HepG2 (cell line): ENCODE results near the gene HSDL1. TPM values are rescaled to one million over a fixed set of nuclear protein-coding genes. Genes with fewer than 3 reads are reported as not detected.

Source experiments
- BRD4 ChIP-seq: sonication (generic); formaldehyde crosslinking; IDR thresholded peaks from 2 replicates; pipeline ENCODE4 v1.4.0; 2020; ENCODE audit warnings: missing genetic modification reagents
- JUN ChIP-seq: sonication (generic); formaldehyde crosslinking; IDR thresholded peaks from 2 replicates; pipeline ENCODE4 v1.4.0; 2020; ENCODE audit warnings: mild to moderate bottlenecking, missing genetic modification reagents
- KDM2A ChIP-seq: sonication (generic); formaldehyde crosslinking; IDR thresholded peaks from 2 replicates; pipeline ENCODE4 v1.4.0; 2020; ENCODE audit warnings: low read depth, missing genetic modification reagents, borderline replicate concordance
- MED8 ChIP-seq: sonication (generic); formaldehyde crosslinking; IDR thresholded peaks from 2 replicates; pipeline ENCODE4 v1.8.1; 2023; ENCODE audit warnings: mild to moderate bottlenecking, missing genetic modification reagents; ENCODE audit not compliant: insufficient replicate concordance
- MEIS1 ChIP-seq: sonication (generic); formaldehyde crosslinking; IDR thresholded peaks from 2 replicates; pipeline ENCODE4 v1.9.0; 2021; ENCODE audit warnings: mild to moderate bottlenecking, missing genetic modification reagents, moderate library complexity, borderline replicate concordance
- NFE2L1 ChIP-seq: sonication (generic); formaldehyde crosslinking; IDR thresholded peaks from 2 replicates; pipeline ENCODE4 v1.4.0; 2020; ENCODE audit warnings: missing genetic modification reagents, mild to moderate bottlenecking, borderline replicate concordance
- SCMH1 ChIP-seq: sonication (generic); formaldehyde crosslinking; IDR thresholded peaks from 2 replicates; pipeline ENCODE4 v1.9.0; 2021; ENCODE audit warnings: missing genetic modification reagents, mild to moderate bottlenecking, borderline replicate concordance
- SMAD1 ChIP-seq: sonication (generic); formaldehyde crosslinking; IDR thresholded peaks from 2 replicates; pipeline ENCODE4 v1.4.0; 2020; ENCODE audit warnings: missing genetic modification reagents, low read depth, mild to moderate bottlenecking, borderline replicate concordance
- SP4 ChIP-seq: sonication (generic); formaldehyde crosslinking; IDR thresholded peaks from 2 replicates; pipeline ENCODE4 v1.8.1; 2023; ENCODE audit warnings: mild to moderate bottlenecking, missing genetic modification reagents
- TBX2 ChIP-seq: sonication (generic); formaldehyde crosslinking; IDR thresholded peaks from 2 replicates; pipeline ENCODE4 v1.5.0; 2020; ENCODE audit warnings: missing genetic modification reagents, mild to moderate bottlenecking, borderline replicate concordance
- TCF7 ChIP-seq: sonication (generic); IDR thresholded peaks from 2 replicates; pipeline ENCODE4 v1.6.1; 2016; ENCODE audit warnings: antibody characterized with exemption, low read depth
- TOPORS ChIP-seq: sonication (generic); formaldehyde crosslinking; IDR thresholded peaks from 2 replicates; pipeline ENCODE4 v1.8.0; 2023; ENCODE audit warnings: mild to moderate bottlenecking, missing genetic modification reagents
- YEATS2 ChIP-seq: sonication (generic); formaldehyde crosslinking; IDR thresholded peaks from 2 replicates; pipeline ENCODE4 v1.4.0; 2020; ENCODE audit warnings: missing genetic modification reagents, borderline replicate concordance
- ZNF160 ChIP-seq: sonication (generic); formaldehyde crosslinking; IDR thresholded peaks from 2 replicates; pipeline ENCODE4 v1.8.0; 2022; ENCODE audit warnings: mild to moderate bottlenecking, inconsistent platforms, missing genetic modification reagents
- ZNF484 ChIP-seq: sonication (generic); formaldehyde crosslinking; IDR thresholded peaks from 2 replicates; pipeline ENCODE4 v1.5.1; 2020; ENCODE audit warnings: mild to moderate bottlenecking, low read depth, missing genetic modification reagents, borderline replicate concordance
- ZNF713 ChIP-seq: sonication (generic); formaldehyde crosslinking; IDR thresholded peaks from 2 replicates; pipeline ENCODE4 v1.4.0; 2020; ENCODE audit warnings: mild to moderate bottlenecking, missing genetic modification reagents
- ZNF839 ChIP-seq: sonication (generic); formaldehyde crosslinking; IDR thresholded peaks from 2 replicates; pipeline ENCODE4 v1.4.0; 2020; ENCODE audit warnings: missing genetic modification reagents, mild to moderate bottlenecking, borderline replicate concordance
- ZSCAN12 ChIP-seq: sonication (generic); formaldehyde crosslinking; IDR thresholded peaks from 2 replicates; pipeline ENCODE4 v1.9.0; 2021; ENCODE audit warnings: mild to moderate bottlenecking, missing genetic modification reagents
- polyA plus RNA-seq, 8 experiments: library from polyadenylated mRNA; depleted of rRNA in 3 of 8; stranded (reverse) in 7 of 8; unstranded in 1 of 8; fragments of >200 nt; fragmentation: Illumina TruSeq in 4 of 8; extraction: Trizol in 4 of 8; gene quantifications; 2 replicates each; pipeline versions ENCODE4 v1.2.1 to v1.2.3, GENCODE V29; 2011 to 2016; ENCODE audit warnings: low read depth in 4 of 8, missing spikeins in 1 of 8, mixed read lengths in 1 of 8; ENCODE audit not compliant: insufficient read depth in 1 of 8
- total RNA-seq, 5 experiments: library from RNA; depleted of rRNA; stranded (reverse); fragments of >200 nt; fragmentation: Illumina TruSeq; extraction: Trizol; gene quantifications; 2 replicates each; pipeline ENCODE4 v1.2.3, GENCODE V29; 2016; ENCODE audit warnings: low read depth in 1 of 5
- TF ChIP-seq, protein P1 (sequence below): sonication (generic); formaldehyde crosslinking; IDR thresholded peaks from 2 replicates; pipeline ENCODE4; 2020; ENCODE audit warnings: missing genetic modification reagents, mild to moderate bottlenecking, borderline replicate concordance
- TF ChIP-seq, protein P2 (sequence below): IDR thresholded peaks from 2 replicates; pipeline ENCODE4 v1.6.1; 2018; ENCODE audit warnings: missing genetic modification reagents, mild to moderate bottlenecking, missing compliant biosample characterization
- TF ChIP-seq, protein P3 (sequence below): sonication (generic); formaldehyde crosslinking; IDR thresholded peaks from 2 replicates; pipeline ENCODE4 v1.8.0; 2022; ENCODE audit warnings: missing genetic modification reagents, mild to moderate bottlenecking, inconsistent platforms, borderline replicate concordance

HSDL1 gene
- total and polyA plus RNA-seq, 2 of the 13 experiments (the other 11 are each of a cell fraction or from before 2014, with no cell fraction given), result 49.2 to 49.7 TPM

DNA sequence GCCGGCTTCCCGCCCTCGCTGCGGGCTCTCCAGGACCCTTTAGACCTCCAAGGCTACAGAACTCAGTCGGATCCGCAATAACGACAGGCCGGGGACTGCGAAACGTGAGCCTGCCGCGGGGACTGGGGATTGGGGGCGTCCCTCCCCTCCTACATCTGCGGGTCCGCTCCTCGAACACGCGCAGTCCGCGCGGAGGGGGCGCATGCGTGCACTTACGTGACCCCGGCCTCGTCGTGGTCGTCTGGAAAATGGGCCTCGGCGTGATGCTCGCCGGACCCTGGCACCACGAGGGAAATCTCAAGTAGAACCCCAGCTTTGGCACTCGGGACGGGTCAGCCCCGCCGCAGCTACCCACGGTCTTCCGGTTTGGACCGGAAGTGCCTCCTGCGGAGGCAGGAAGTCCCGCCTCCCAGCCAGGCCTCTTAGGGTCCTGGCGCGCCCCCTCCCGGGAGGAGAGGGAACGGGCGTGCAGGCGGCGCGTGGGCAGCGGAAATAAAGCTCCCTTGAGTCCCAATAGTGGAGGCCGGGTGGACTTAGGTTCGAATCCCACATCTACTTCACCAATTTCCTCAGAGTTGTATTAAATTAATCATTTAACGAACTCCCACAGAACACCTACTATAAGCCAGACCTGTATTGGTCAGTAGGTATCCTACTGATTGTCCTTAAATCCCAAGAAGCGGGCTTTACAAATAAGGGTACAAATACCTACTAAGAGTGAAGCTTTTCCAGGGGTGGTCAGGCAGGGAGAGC, 41.9 kb upstream of the HSDL1 start, which contains the start of gene TAF1C (continued):
- TF ChIP-seq TBX2 (CRISPR knock-in tag), result no peak; the same call in 1 of the 2 replicates
- no peak for TF ChIP-seq MEIS1 (CRISPR knock-in tag)
- TF ChIP-seq, protein P1, sequence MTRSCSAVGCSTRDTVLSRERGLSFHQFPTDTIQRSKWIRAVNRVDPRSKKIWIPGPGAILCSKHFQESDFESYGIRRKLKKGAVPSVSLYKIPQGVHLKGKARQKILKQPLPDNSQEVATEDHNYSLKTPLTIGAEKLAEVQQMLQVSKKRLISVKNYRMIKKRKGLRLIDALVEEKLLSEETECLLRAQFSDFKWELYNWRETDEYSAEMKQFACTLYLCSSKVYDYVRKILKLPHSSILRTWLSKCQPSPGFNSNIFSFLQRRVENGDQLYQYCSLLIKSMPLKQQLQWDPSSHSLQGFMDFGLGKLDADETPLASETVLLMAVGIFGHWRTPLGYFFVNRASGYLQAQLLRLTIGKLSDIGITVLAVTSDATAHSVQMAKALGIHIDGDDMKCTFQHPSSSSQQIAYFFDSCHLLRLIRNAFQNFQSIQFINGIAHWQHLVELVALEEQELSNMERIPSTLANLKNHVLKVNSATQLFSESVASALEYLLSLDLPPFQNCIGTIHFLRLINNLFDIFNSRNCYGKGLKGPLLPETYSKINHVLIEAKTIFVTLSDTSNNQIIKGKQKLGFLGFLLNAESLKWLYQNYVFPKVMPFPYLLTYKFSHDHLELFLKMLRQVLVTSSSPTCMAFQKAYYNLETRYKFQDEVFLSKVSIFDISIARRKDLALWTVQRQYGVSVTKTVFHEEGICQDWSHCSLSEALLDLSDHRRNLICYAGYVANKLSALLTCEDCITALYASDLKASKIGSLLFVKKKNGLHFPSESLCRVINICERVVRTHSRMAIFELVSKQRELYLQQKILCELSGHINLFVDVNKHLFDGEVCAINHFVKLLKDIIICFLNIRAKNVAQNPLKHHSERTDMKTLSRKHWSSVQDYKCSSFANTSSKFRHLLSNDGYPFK, result peak; percentile 89
- TF ChIP-seq ZNF484 (CRISPR knock-in tag), result 0 out of 2 replicates have a peak, but pooled peaks have one; percentile 65
- peak; percentile 94 for TF ChIP-seq KDM2A
- TF ChIP-seq MED8 (CRISPR knock-in tag), result no peak
- TF ChIP-seq SMAD1 (CRISPR knock-in tag), result peak; percentile 69; the same call in 1 of the 2 replicates
- TF ChIP-seq ZNF839, result peak; percentile 91; the same call in 1 of the 2 replicates
- TF ChIP-seq YEATS2, result peak; percentile 99
- no peak for TF ChIP-seq SCMH1 (CRISPR knock-in tag)
- peak; percentile 83; the same call in 1 of the 2 replicates for TF ChIP-seq ZNF160 (CRISPR knock-in tag)
- TF ChIP-seq ZNF713 (CRISPR knock-in tag), result no peak
- no peak for TF ChIP-seq TCF7
- TF ChIP-seq BRD4 (CRISPR knock-in tag), result 0 out of 2 replicates have a peak, but pooled peaks have one; percentile 78
- TF ChIP-seq, protein P2, sequence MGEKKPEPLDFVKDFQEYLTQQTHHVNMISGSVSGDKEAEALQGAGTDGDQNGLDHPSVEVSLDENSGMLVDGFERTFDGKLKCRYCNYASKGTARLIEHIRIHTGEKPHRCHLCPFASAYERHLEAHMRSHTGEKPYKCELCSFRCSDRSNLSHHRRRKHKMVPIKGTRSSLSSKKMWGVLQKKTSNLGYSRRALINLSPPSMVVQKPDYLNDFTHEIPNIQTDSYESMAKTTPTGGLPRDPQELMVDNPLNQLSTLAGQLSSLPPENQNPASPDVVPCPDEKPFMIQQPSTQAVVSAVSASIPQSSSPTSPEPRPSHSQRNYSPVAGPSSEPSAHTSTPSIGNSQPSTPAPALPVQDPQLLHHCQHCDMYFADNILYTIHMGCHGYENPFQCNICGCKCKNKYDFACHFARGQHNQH (CRISPR knock-in tag), result peak; percentile 86
- TF ChIP-seq ZSCAN12 (CRISPR knock-in tag), result peak; percentile 92; the same call in 1 of the 2 replicates
- TF ChIP-seq TOPORS (CRISPR knock-in tag), result no peak
- TF ChIP-seq NFE2L1, result no peak
- TF ChIP-seq, protein P3, sequence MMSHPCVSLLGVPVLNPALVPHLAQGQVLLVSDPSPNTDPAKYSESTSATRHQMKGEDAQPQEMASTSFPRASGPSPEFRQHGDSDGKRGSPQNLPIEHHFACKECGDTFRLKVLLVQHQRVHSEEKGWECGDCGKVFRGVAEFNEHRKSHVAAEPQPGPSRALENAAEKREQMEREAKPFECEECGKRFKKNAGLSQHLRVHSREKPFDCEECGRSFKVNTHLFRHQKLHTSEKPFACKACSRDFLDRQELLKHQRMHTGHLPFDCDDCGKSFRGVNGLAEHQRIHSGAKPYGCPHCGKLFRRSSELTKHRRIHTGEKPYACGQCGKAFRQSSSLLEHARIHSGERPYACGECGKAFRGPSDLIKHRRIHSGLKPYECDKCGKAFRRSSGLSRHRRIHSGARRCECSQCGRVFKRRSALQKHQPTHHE (CRISPR knock-in tag), result peak; percentile 75
- no peak for TF ChIP-seq JUN (CRISPR knock-in tag)
- peak; percentile 76 for TF ChIP-seq SP4 (CRISPR knock-in tag)
